ENCODE results near the gene CA10.

- TF ChIP-seq HOXB6 (CRISPR knock-in tag; IDR thresholded peaks at IDR 0.05; ENCODE audit: borderline replicate concordance) (no peak), POLR2AphosphoS5 (IDR thresholded peaks at IDR 0.05; ENCODE audit: control insufficient read depth, insufficient read depth, low read depth, low read length) (no peak), MTA1 (IDR thresholded peaks at IDR 0.05; ENCODE audit: borderline replicate concordance) (no peak), MTA3 (IDR thresholded peaks at IDR 0.05; ENCODE audit: borderline replicate concordance) (no peak), EP300 (IDR thresholded peaks at IDR 0.05; ENCODE audit: low read length) (no peak)
Observed at GRCh38 chr17:51610155-51610554, 548.4 kb downstream of the CA10 start.

All from K562 (cell line).